ENCODE results near the gene FSTL3. TPM values are rescaled to one million over a fixed set of nuclear protein-coding genes. Genes with fewer than 3 reads are reported as not detected.
A peak's percentile ranks its signal among the peaks of the same experiment; 100 is the strongest.
"Not testable (repeated sequence)": the region's sequence is repeated elsewhere in the genome, so short reads cannot be mapped to it uniquely, and the experiment has no call there.

The FSTL3 gene
- 1 to 10 TPM; 1.6 to 2.1 TPM for total RNA-seq

DNA sequence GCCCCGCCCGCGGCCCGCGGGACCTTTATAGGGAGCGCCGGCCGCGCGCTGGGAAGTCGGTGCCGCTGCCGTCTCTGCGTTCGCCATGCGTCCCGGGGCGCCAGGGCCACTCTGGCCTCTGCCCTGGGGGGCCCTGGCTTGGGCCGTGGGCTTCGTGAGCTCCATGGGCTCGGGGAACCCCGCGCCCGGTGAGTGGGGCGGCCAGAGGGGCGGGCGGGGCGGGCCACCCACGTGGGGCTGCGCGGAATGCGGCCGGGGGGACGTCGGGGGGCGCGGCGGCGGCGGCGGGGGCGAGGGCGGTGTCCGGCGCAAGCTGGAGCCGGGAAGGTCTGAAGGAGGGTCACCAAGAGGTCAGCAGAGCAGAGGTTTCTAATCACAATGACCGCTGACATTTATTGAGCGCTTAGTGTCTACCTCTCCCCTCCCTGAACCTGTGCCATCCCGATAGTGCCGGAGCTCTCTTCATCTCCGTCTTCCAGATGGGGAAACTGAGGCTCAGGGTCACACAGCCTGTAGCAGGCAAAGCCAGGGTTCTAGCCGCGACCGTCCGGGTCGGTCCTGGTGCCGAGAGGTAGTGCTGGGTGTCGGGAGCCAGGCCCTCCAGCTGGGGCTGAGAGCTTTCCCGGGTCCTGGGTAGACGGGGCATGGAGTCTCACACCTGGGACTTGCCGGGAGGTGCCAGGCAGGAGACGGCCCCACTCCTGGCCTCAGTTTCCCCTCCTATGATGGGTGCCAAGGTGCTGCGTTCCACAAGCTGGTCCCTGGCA is at the start of gene FSTL3:
Gene FSTL3, plus strand, starts transcription at position 54 of the 767 bp plus-strand sequence. Its CDS starts 32 bp downstream, at position 86.
- DNase-seq, result no peak
- no peak within 1 kb of the TSS for H3K4me3 Mint-ChIP-seq
- no peak within 1 kb of the TSS for H3K27ac Mint-ChIP-seq

DNA sequence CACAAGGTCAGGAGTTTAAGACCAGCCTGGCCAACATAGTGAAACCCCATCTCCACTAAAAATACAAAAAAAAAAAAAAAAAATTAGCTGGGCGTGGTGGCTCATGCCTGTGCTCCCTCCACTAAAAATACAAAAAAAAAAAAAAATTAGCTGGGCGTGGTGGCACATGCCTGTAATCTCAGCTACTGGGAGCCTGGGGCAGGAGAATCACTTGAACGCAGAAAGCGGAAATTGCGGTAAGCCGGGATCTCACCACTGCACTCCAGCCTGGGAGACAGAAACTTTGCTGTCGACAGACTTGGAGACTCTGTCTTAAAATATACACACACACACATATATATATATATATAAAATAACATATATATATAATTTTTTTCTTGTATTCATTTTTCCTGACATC is 49.6 kb upstream of the FSTL3 start:
- H3K27me3 Mint-ChIP-seq, H3K9me3 Mint-ChIP-seq, H3K4me3 Mint-ChIP-seq, DNase-seq, POLR2A ChIA-PET, H3K4me1 Mint-ChIP-seq, H3K27ac Mint-ChIP-seq: not testable (repeated sequence)
- CTCF ChIA-PET, result interaction anchor here (1.0 to 1.4 kb wide), 2 partner anchors 54 to 107 kb away, joined by 3 read pairs; no protein-coding TSS in a partner anchor
- peaks cover 23% of the 10 kb centered on the region for H3K36me3 Mint-ChIP-seq (ENCODE audit: low read depth)

More for the DNA sequence above, at the start of gene FSTL3:
- H3K36me3 Mint-ChIP-seq (ENCODE audit: low read depth), result no peaks in the 10 kb centered on the region
- POLR2A ChIA-PET, result no interaction called here
- peaks cover 12% of the 10 kb centered on the region for H3K27me3 Mint-ChIP-seq
- CTCF ChIA-PET, result no interaction called here
- H3K9me3 Mint-ChIP-seq, result no peaks in the 10 kb centered on the region
- H3K4me1 Mint-ChIP-seq, result peaks cover 7% of the 10 kb centered on the region

DNA sequence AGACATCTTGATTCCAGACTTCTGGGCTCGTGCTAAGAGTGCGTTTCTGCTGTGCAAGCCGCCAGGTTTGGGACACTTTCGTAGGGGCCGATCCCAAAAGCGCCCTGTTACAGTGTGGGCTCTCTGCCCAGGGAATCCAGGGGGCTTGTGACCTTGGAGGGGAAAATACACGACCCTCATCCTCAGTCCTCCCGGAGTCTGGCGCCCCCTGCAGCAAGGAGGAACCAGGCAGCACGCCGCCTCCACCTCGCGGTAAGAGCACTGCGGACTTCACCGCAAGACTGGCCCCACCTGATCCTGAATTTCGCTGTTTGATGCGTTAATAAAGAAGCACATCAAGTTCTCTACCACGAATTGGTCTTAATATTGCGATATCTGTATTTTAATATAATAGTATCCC is 48.0 kb upstream of the FSTL3 start:
- POLR2A ChIA-PET, result no interaction called here
- Mint-ChIP-seq H3K4me3 (no peak overlapping the region), H3K27me3 (no peaks in the 10 kb centered on the region), H3K9me3 (no peaks in the 10 kb centered on the region), H3K27ac (no peak overlapping the region), H3K4me1 (peaks cover 13% of the 10 kb centered on the region), H3K36me3 (ENCODE audit: low read depth) (peaks cover 24% of the 10 kb centered on the region)
- CTCF ChIA-PET, result no interaction called here
- DNase-seq, result no peak

DNA sequence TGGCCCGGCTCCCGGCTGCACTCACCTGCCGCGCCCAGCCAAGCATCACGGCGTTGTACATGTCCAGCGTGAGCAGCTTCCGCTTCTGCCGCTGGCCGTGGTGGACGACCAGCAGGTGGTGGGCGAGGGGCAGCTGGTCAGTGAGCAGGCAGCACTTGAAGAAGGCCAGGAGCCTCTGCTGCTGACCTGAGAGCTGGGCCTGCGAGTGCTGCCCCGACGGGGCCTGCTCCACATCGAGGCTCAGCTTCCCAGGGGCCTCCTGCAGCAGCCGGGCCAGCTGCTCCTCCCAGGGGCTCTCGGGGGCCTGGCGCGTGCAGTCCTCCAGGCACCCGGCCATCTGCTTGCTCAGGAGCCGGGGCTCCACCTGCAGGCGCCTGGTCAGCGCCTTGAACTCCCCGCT is 46.7 kb upstream of the FSTL3 start:
- H3K4me1 Mint-ChIP-seq, result peaks cover 21% of the 10 kb centered on the region
- H3K36me3 Mint-ChIP-seq (ENCODE audit: low read depth), result peaks cover 21% of the 10 kb centered on the region
- H3K9me3 Mint-ChIP-seq, CTCF ChIA-PET, H3K27ac Mint-ChIP-seq, DNase-seq, H3K27me3 Mint-ChIP-seq, POLR2A ChIA-PET, H3K4me3 Mint-ChIP-seq: not testable (repeated sequence)

GRCh38 chr19:629961-630714 is 46.1 kb upstream of the FSTL3 start:
- CTCF ChIA-PET, result no interaction called here
- H3K27me3 Mint-ChIP-seq, result no peaks in the 10 kb centered on the region

GRCh38 chr19:632579-633067 is 43.6 kb upstream of the FSTL3 start:
- H3K27me3 Mint-ChIP-seq, result no peaks in the 10 kb centered on the region
- ChIA-PET POLR2A (interaction anchor here (0.6 kb wide), 1 partner anchor 500 kb away, joined by 3 read pairs; no protein-coding TSS in a partner anchor), CTCF (interaction anchor here (1.1 kb wide), 1 partner anchor 22 kb away, joined by 4 read pairs; no protein-coding TSS in a partner anchor)
- peak overlapping the region; percentile 91 for H3K27ac Mint-ChIP-seq
- no peaks in the 10 kb centered on the region for H3K9me3 Mint-ChIP-seq
- peak overlapping the region; percentile 96 for H3K4me3 Mint-ChIP-seq
- peaks cover 19% of the 10 kb centered on the region for H3K36me3 Mint-ChIP-seq (ENCODE audit: low read depth)
- DNase-seq, result peak; percentile 26
- H3K4me1 Mint-ChIP-seq, result peaks cover 22% of the 10 kb centered on the region

More at GRCh38 chr19:629961-630714, 46.1 kb upstream of the FSTL3 start:
- H3K27ac Mint-ChIP-seq, result peak overlapping the region; percentile 14
- no peak for DNase-seq
- no peaks in the 10 kb centered on the region for H3K9me3 Mint-ChIP-seq
- POLR2A ChIA-PET, result no interaction called here
- peaks cover 21% of the 10 kb centered on the region for H3K4me1 Mint-ChIP-seq
- no peak overlapping the region for H3K4me3 Mint-ChIP-seq
- H3K36me3 Mint-ChIP-seq (ENCODE audit: low read depth), result peaks cover 21% of the 10 kb centered on the region

GRCh38 chr19:633068-633785 is 43.0 kb upstream of the FSTL3 start, which contains the start of gene POLRMT:
TSS of gene POLRMT (minus strand) at chr19:633537. CDS start at chr19:633512, 25 bp downstream.
- Mint-ChIP-seq H3K27me3 (no peaks in the 10 kb centered on the region), H3K4me3 (peak within 1 kb of the TSS; percentile 96), H3K27ac (peak within 1 kb of the TSS; percentile 91), H3K4me1 (peaks cover 22% of the 10 kb centered on the region), H3K9me3 (no peaks in the 10 kb centered on the region), H3K36me3 (ENCODE audit: low read depth) (peaks cover 17% of the 10 kb centered on the region)
- peak; percentile 98 for DNase-seq
- ChIA-PET CTCF (interaction anchor here (0.7 to 1.3 kb wide), 5 partner anchors 9 to 122 kb away, joined by 3 to 5 read pairs (median 4); no protein-coding TSS in a partner anchor), POLR2A (interaction anchor here (0.6 kb wide), 1 partner anchor 499 kb away, joined by 3 read pairs; no protein-coding TSS in a partner anchor)

GRCh38 chr19:633786-634639 is 42.2 kb upstream of the FSTL3 start:
- Mint-ChIP-seq H3K4me3 (peak overlapping the region; percentile 96), H3K27ac (peak overlapping the region; percentile 85), H3K9me3 (no peaks in the 10 kb centered on the region), H3K36me3 (ENCODE audit: low read depth) (peaks cover 9% of the 10 kb centered on the region), H3K4me1 (peaks cover 23% of the 10 kb centered on the region), H3K27me3 (no peaks in the 10 kb centered on the region)
- ChIA-PET CTCF (interaction anchor here (0.7 to 1.3 kb wide), 5 partner anchors 9 to 123 kb away, joined by 3 to 5 read pairs (median 4); no protein-coding TSS in a partner anchor), POLR2A (no interaction called here)
- DNase-seq, result no peak

- Mint-ChIP-seq H3K36me3 (ENCODE audit: low read depth) (peaks cover 8% of the 10 kb centered on the region), H3K9me3 (no peaks in the 10 kb centered on the region), H3K4me1 (peaks cover 27% of the 10 kb centered on the region), H3K4me3 (no peak overlapping the region), H3K27ac (peak overlapping the region; percentile 27), H3K27me3 (peaks cover 2% of the 10 kb centered on the region)
- CTCF ChIA-PET, result interaction anchor here (1.3 kb wide), 1 partner anchor 8 kb away, joined by 4 read pairs; no protein-coding TSS in a partner anchor
- no peak for DNase-seq
- POLR2A ChIA-PET, result no interaction called here
Observed at GRCh38 chr19:634975-635652, 41.1 kb upstream of the FSTL3 start.

DNA sequence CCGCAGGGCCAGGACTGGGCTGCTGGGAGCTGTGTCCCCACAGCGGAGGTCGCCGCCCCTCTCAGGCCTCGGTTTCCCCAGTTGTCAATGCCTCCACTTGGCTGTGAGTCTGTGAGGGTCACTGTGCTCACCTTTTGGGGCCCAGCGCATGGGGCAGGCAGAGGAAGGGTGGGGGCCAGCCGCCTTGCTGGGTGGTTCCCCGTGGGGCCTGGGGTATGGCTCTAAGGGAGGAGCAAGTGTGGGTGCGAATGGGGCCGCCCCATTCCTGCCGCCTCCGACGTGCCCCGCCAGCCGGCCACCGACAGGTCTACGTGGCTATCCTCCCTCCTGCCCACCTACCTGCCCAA is 37.3 kb upstream of the FSTL3 start:
- Mint-ChIP-seq H3K27ac (peak overlapping the region; percentile 69), H3K36me3 (ENCODE audit: low read depth) (no peaks in the 10 kb centered on the region), H3K4me3 (peak overlapping the region; percentile 73), H3K9me3 (no peaks in the 10 kb centered on the region), H3K27me3 (peaks cover 2% of the 10 kb centered on the region), H3K4me1 (peaks cover 13% of the 10 kb centered on the region)
- no peak for DNase-seq
- ChIA-PET CTCF (no interaction called here), POLR2A (no interaction called here)

DNA sequence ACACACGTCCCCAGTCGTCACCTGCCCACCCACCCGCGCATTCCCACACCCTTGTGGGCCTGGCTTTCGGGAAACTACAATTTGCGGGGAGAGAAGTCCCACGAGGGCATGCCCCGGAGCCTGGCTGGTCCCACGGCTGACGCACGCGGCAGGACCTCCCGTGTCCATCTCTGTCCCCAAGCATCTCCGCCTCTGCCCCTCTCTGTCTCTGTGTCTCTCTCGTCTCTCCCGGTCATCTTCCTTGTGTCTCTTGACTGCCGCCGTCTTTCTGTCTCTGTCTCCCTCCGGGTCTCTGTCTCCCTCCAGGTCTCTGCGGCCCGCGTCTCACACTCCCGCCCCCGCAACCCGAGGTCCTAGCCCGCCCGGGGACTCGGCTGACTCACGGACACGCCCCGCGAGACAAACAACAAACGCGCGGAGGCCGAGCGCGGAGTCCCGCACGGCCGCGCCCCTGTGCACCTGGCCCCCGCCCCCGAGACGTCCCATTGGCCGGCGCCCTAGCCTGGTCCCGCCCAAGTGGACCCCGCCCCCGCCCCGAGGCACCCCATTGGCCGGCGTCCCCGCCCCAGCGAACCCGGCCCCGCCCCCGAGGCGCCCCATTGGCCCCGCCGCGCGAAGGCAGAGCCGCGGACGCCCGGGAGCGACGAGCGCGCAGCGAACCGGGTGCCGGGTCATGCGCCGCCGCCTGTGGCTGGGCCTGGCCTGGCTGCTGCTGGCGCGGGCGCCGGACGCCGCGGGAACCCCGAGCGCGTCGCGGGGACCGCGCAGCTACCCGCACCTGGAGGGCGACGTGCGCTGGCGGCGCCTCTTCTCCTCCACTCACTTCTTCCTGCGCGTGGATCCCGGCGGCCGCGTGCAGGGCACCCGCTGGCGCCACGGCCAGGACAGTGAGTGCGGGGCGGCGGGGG is 36.7 kb upstream of the FSTL3 start, which contains the start of gene FGF22:
Gene FGF22, plus strand, starts transcription at position 627 of the 908 bp plus-strand sequence. Its CDS starts 47 bp downstream, at position 674.
- peak within 1 kb of the TSS; percentile 69 for H3K27ac Mint-ChIP-seq
- no peaks in the 10 kb centered on the region for H3K36me3 Mint-ChIP-seq (ENCODE audit: low read depth)
- H3K9me3 Mint-ChIP-seq, result no peaks in the 10 kb centered on the region
- peaks cover 2% of the 10 kb centered on the region for H3K27me3 Mint-ChIP-seq
- H3K4me3 Mint-ChIP-seq, result peak within 1 kb of the TSS; percentile 73
- H3K4me1 Mint-ChIP-seq, result peaks cover 9% of the 10 kb centered on the region
- DNase-seq, result peak; percentile 95
- POLR2A ChIA-PET, result no interaction called here
- CTCF ChIA-PET, result no interaction called here
